RWPE1 (cell line): Measurements from ENCODE around the gene KEAP1.

ENCODE experiments used
- CTCF ChIA-PET: fragments of 350-600 bp; sonication (Branson Sonifier 250); formaldehyde crosslinking; extraction: SDS; loops from one replicate; lab custom pipeline; 2021; lab: Yijun Ruan, JAX
- POLR2A ChIA-PET: fragments of 400-600 bp; formaldehyde crosslinking; extraction: SDS; loops from one replicate; lab custom pipeline; 2020; ENCODE audit warnings: antibody characterized with exemption; ENCODE audit not compliant: low non-redundant PET; lab: Yijun Ruan, JAX
- DNase-seq: peaks from one replicate; pipeline ENCODE4 v3.0.0; 2012; ENCODE audit warnings: low spot score
- H3K27ac ChIP-seq: fragments of 450-650 bp; 2 replicates; pipeline ENCODE4 v1.5.1; 2017
- TF ChIP-seq, protein P1 (sequence below): fragments of 450-650 bp; conservative IDR thresholded peaks from 2 replicates; pipeline ENCODE4 v1.5.1; 2017; ENCODE audit warnings: low read depth, mild to moderate bottlenecking

Gene KEAP1

DNA sequence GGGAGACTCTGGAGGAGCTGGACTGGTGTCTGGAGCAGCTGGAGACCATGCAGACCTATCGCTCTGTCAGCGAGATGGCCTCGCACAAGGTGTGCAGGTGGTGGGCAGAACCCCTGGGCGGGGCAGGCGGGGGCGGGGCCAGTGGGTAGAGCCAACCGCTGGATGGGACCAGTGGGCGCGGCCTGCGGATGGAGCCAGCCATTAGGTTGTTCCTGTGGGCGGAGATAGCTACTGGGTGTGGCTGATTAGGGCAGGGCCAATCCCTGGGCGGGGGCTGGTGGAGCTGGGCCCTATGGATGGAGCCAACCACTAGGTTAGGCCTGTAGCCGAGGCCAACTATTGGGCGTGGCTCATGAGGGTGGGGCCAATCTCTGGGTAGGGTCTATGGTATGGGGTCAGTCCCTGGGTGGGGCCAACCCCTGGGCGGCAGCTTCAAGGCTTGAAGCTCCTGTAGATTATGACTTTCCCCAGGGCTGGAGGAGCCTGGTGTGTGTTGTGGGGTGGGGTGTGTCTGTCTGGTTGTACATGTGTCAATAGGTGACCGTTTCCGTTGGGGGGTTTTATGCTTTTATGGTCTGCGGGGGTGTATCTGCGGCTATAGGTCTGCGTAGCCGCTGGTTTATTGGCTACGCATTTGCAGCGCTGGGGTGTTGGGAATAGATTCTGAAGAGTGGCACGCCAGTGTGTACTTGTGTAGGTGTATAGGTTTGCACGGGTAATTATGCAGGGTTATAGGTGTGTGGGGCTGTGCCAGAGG is 52.1 kb downstream of the KEAP1 start:
- ChIA-PET CTCF (no interaction called here), POLR2A (no interaction called here)
- no peak overlapping the region for H3K27ac ChIP-seq
- peak; percentile 59 for DNase-seq
- TF ChIP-seq, protein P1, sequence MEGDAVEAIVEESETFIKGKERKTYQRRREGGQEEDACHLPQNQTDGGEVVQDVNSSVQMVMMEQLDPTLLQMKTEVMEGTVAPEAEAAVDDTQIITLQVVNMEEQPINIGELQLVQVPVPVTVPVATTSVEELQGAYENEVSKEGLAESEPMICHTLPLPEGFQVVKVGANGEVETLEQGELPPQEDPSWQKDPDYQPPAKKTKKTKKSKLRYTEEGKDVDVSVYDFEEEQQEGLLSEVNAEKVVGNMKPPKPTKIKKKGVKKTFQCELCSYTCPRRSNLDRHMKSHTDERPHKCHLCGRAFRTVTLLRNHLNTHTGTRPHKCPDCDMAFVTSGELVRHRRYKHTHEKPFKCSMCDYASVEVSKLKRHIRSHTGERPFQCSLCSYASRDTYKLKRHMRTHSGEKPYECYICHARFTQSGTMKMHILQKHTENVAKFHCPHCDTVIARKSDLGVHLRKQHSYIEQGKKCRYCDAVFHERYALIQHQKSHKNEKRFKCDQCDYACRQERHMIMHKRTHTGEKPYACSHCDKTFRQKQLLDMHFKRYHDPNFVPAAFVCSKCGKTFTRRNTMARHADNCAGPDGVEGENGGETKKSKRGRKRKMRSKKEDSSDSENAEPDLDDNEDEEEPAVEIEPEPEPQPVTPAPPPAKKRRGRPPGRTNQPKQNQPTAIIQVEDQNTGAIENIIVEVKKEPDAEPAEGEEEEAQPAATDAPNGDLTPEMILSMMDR, result no peak

DNA sequence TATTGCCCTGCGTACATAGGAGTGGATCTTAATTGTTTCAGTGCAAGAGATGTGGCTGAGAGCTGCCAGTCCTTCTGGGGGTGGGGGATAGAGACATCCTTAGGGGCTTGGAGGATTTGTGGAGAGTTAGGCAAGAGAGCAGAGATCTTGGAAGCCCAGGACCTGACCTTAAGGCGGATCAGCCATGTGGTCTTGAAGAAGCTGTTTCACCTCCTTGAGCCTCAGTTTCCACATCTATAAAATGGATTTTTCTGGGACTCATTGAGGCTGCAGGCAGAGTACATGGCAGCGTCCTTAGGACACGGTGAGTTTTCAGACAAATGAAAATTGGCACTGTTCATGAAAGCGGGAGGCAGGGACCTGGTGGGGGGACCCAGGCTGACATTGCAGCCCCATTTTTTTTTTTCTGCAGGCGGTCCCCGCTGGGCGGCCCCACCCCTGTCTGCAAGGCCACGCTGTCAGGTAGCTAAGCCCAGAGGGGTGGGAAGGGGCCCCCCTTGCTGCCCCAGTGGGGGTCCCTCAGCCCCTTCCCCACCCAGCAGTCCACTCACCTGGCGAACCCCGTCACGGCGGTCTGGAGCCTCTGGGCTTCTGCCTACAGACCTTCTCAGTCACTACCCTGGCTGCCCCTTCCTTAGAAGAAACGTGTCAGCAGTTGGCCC is 52.8 kb downstream of the KEAP1 start:
- ChIA-PET CTCF (interaction anchor here (0.7 kb wide), 1 partner anchor 9 kb away, joined by 3 read pairs; no protein-coding TSS in a partner anchor), POLR2A (no interaction called here)
- TF ChIP-seq, protein P1, result no peak
- H3K27ac ChIP-seq, result no peak overlapping the region
- DNase-seq, result no peak

DNA sequence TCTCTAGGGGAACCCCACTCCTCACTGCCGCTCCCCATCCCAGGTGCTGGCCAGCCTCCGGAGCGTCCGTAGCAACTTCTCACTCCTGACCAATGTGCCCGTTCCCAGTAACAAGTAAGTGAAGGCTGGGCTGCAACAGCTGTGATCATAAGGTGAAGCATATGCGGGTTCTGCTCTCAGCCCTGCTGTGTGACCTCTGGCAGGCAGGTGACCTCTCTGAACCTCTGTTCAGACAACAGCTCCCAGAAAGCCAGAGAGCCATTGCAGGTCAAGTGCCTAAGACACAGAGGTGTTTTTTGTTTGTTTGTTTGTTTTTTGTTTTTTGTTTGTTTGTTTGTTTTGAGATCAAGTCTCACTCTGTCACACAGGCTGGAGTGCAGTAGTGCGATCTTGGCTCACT is 54.1 kb downstream of the KEAP1 start:
- ChIA-PET CTCF (interaction anchor here (0.7 kb wide), 1 partner anchor 139 kb away, joined by 3 read pairs; no protein-coding TSS in a partner anchor), POLR2A (no interaction called here)
- no peak for DNase-seq
- TF ChIP-seq, protein P1, result no peak
- no peak overlapping the region for H3K27ac ChIP-seq

- CTCF ChIA-PET, result no interaction called here
- POLR2A ChIA-PET, result no interaction called here
- no peak overlapping the region for H3K27ac ChIP-seq
- no peak for DNase-seq
- TF ChIP-seq, protein P1, result no peak
Measured at GRCh38 chr19:10442698-10443097, 60.5 kb downstream of the KEAP1 start.

DNA sequence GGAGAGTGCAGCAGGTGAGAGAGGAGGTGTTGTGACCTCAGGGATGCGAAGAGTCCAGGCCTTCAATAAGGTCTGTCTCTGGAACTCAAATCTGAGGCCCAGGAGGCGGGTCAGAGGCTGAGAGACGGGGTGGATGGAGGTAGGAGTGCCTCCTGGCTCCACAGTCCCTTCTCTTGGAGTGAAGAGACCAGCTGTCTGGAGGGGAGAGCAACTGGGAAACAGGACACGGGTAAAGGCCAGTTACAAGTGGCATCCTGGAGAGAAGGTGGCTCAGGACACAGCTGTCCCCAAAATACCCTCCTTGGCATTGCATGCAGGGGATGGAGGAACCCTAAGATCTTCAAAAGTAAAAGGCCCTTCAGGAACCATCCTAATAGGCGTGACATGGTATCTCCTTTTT is 63.6 kb downstream of the KEAP1 start:
- no peak for DNase-seq
- H3K27ac ChIP-seq, result no peak overlapping the region
- ChIA-PET CTCF (interaction anchor here (1.1 kb wide), 1 partner anchor 44 kb away, joined by 4 read pairs; no protein-coding TSS in a partner anchor), POLR2A (no interaction called here)
- TF ChIP-seq, protein P1, result no peak
